Right atrium auricular region (tissue), 2 donors: ENCODE data around the gene CDC42EP2. TPM values are rescaled to one million over a fixed set of nuclear protein-coding genes. Genes with fewer than 3 reads are reported as not detected.

Source experiments
- DNase-seq: peaks from one replicate; pipeline ENCODE4 v3.0.0-alpha.2; 2019; ENCODE audit warnings: low spot score
- H3K27ac ChIP-seq, 2 donors: fragments of 200-600 bp; sonication (generic); 1 replicate in 1 of 2; 2 replicates in 1 of 2; pipeline ENCODE4 v1.5.1; 2016 to 2019
- H3K27me3 ChIP-seq, 2 donors: fragments of 200-600 bp; sonication (generic); one replicate each; pipeline versions ENCODE4 v1.5.1 to v1.6.0; 2017 to 2019
- H3K36me3 ChIP-seq: fragments of 200-600 bp; sonication (generic); one replicate; pipeline ENCODE4 v1.5.1; 2016
- H3K4me1 ChIP-seq, 2 donors: fragments of 200-600 bp; sonication (generic); one replicate each; pipeline versions ENCODE4 v1.5.1 to v1.6.0; 2017 to 2019
- H3K4me3 ChIP-seq, 2 donors: fragments of 200-600 bp; sonication (generic); 1 replicate in 1 of 2; 2 replicates in 1 of 2; pipeline ENCODE4 v1.5.1; 2017 to 2019; ENCODE audit warnings: mild to moderate bottlenecking in 1 of 2, moderate library complexity in 1 of 2
- H3K9me3 ChIP-seq, 2 donors: fragments of 200-600 bp; sonication (generic); one replicate each; pipeline ENCODE4 v1.5.1; 2019
- total RNA-seq, 2 donors: library from RNA; depleted of rRNA; stranded (reverse); fragments of >200 nt; gene quantifications; one replicate each; pipeline ENCODE4 v1.1.0, GENCODE V29; 2016
- TF ChIP-seq, protein P1 (sequence below), 2 donors: fragments of 200-600 bp; sonication (generic); IDR thresholded peaks; one replicate each; pipeline ENCODE4 v1.5.1; 2019; ENCODE audit warnings: antibody characterized with exemption in 2 of 2

The CDC42EP2 gene
- total RNA-seq, 2 donors from 2014 or later = 14.4 to 31.0 TPM

DNA sequence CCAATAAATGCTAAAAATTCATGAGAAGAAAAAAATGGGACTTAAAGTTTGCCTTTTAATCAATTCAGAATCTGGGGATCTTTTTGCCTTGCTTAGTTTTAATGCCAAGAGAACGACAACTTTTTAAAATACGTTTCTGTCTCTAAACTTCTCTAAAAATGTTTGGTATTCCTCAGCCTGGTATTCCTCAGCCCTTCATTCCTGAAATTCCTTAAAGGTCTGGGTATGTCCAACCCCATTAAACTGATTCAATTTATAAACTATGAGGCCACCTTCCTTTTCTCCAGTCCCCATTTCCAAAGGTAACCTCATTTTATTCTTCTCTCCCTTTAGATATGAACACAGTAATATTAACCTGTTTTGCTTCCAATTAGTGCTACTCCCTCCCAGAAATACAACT is 36.3 kb upstream of the CDC42EP2 start:
- H3K9me3 ChIP-seq = no peaks in the 10 kb centered on the region
- TF ChIP-seq, protein P1, sequence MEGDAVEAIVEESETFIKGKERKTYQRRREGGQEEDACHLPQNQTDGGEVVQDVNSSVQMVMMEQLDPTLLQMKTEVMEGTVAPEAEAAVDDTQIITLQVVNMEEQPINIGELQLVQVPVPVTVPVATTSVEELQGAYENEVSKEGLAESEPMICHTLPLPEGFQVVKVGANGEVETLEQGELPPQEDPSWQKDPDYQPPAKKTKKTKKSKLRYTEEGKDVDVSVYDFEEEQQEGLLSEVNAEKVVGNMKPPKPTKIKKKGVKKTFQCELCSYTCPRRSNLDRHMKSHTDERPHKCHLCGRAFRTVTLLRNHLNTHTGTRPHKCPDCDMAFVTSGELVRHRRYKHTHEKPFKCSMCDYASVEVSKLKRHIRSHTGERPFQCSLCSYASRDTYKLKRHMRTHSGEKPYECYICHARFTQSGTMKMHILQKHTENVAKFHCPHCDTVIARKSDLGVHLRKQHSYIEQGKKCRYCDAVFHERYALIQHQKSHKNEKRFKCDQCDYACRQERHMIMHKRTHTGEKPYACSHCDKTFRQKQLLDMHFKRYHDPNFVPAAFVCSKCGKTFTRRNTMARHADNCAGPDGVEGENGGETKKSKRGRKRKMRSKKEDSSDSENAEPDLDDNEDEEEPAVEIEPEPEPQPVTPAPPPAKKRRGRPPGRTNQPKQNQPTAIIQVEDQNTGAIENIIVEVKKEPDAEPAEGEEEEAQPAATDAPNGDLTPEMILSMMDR (IDR thresholded peaks at IDR 0.05) = no peak
- H3K4me3 ChIP-seq = no peak overlapping the region
- H3K27ac ChIP-seq = peak overlapping the region in 1 of 2 donors; percentile 59
- H3K4me1 ChIP-seq = peaks cover 0 to 14% of the 10 kb centered on the region in 2 donors
- DNase-seq = no peak
- H3K27me3 ChIP-seq = no peaks in the 10 kb centered on the region
- H3K36me3 ChIP-seq = peaks cover 10% of the 10 kb centered on the region

DNA sequence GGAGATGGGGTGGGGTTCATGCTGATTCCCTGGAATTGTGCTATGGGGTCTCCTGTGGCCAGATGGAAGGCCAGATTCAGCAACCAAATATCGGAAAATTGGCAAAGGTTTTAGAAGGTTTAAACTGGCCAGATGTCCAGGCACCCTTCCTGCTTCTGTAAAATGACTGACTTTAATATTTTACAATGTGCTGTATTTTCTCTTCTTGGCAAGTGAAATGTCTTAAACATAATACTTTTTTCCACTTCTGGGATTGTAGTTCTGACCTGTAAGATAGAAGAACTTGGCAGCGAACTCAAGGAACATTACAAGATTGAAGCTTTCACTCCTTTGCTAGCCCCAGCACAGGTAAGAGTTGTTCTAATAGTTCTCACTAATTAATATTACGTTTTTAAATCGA is 35.4 kb upstream of the CDC42EP2 start:
- no peak for DNase-seq
- Histone ChIP-seq H3K27ac (peak overlapping the region; percentile 20 to 59), H3K36me3 (peaks cover 10% of the 10 kb centered on the region), H3K27me3 (no peaks in the 10 kb centered on the region), H3K4me3 (no peak overlapping the region), H3K9me3 (no peaks in the 10 kb centered on the region), H3K4me1 (peaks cover 0 to 13% of the 10 kb centered on the region in 2 donors)
- TF ChIP-seq, protein P1 (IDR thresholded peaks at IDR 0.05) = no peak

DNA sequence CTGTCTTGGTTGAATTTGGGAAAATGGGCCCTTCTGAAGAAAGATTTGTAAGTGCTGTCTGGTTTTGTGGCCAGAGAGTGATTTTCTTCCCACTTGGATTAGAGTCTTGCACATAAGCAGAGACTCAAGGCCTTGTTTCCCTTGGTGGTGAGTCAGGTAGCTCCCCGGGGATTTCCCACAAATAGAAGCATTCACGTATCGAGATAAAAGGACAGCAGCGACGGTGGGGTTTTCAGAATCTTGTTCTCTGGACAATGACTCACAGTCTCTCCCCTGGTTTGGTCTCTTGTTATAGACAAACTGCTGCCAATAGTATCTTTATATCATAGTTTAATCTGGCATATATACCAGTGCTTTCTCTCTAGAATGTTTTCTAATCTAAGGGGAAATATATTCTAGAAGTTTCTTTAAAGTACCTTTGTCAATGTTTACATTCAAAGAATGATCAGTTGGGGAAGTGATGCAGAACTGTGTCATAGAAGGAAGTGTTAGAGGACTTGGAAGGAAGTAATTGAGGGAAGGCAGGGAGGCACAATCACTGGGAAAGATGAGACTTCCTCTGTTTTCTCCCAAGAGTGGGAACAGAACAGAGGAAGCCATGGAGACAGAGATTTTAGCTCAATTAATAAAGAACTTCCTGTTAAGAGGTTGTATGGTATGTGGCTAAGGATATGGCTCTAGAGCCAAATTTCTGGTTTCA is 34.8 kb upstream of the CDC42EP2 start:
- TF ChIP-seq, protein P1 (IDR thresholded peaks at IDR 0.05) = no peak
- Histone ChIP-seq H3K4me3 (no peak overlapping the region), H3K4me1 (peaks cover 0 to 7% of the 10 kb centered on the region in 2 donors), H3K36me3 (peaks cover 10% of the 10 kb centered on the region), H3K27ac (peak overlapping the region; percentile 20 to 59), H3K9me3 (no peaks in the 10 kb centered on the region), H3K27me3 (no peaks in the 10 kb centered on the region)
- DNase-seq = peak; percentile 80

DNA sequence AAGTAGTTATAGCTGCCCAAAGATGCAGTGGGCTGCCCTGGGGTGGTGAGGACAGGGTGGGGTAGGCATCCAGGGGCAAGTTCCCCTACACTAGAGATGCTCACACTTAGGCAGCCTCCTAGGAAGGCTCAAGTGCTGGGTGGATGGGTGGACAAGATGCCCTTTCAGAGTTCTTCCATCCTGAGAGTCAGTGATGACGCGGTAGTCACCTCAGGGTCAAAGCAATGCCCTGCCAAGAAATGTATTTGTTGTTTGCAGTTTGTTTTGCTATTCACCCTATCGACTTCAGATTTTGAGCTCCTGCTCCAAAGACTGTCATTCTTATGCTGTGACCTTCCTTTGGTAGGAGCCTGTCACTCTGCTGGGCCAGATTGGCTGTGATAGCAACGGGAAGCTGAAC is 34.0 kb upstream of the CDC42EP2 start:
- H3K36me3 ChIP-seq = peaks cover 10% of the 10 kb centered on the region
- H3K9me3 ChIP-seq = no peaks in the 10 kb centered on the region
- H3K27me3 ChIP-seq = no peaks in the 10 kb centered on the region
- peaks cover 0 to 6% of the 10 kb centered on the region in 2 donors for H3K4me1 ChIP-seq
- H3K4me3 ChIP-seq = no peak overlapping the region
- DNase-seq = no peak
- peak overlapping the region in 1 of 2 donors; percentile 59 for H3K27ac ChIP-seq
- TF ChIP-seq, protein P1 (IDR thresholded peaks at IDR 0.05) = no peak

DNA sequence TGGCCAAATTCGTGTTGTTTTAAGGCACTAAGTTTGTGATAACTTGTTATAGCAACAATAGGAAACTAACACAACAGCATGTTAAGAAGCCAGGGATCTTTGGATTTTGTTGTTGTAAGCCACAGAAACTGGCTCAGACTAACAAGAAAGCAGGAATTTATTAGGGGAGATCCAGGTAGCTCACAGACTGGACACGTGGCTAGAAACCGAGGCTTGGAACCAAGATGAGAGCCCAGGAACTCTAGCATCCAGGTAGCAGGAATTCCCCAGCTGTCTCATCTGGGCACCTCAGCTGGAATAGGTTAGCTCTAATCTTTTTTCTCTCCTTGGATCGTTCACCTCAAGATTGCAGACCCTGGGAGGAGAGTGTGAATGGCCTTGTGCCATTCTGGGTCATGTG is 28.0 kb upstream of the CDC42EP2 start:
- no peak overlapping the region for H3K27ac ChIP-seq
- TF ChIP-seq, protein P1 (IDR thresholded peaks at IDR 0.05) = no peak
- H3K36me3 ChIP-seq = peaks cover 8% of the 10 kb centered on the region
- H3K27me3 ChIP-seq = no peaks in the 10 kb centered on the region
- peaks cover 0 to 27% of the 10 kb centered on the region in 2 donors for H3K4me1 ChIP-seq
- H3K9me3 ChIP-seq = no peaks in the 10 kb centered on the region
- DNase-seq = no peak
- H3K4me3 ChIP-seq = no peak overlapping the region

DNA sequence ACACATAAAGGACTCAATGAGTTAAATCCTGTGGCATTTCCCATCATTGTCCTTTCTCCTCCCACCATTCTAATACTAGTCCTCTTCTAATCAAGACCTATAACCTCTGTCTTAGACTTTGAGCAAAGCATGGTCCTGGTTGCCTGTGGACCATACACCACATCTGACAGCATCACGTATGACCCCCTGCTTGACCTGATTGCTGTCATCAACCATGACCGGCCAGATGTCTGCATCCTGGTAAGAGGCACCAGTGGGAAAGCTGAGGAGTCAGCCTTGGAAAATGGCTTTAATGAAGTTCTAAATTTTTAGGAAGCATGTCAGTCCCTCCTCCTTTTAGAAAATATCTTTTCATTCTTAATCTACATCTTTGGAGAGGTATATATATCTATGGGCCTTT is 27.1 kb upstream of the CDC42EP2 start:
- H3K27ac ChIP-seq = no peak overlapping the region

More for the DNA sequence above, 27.1 kb upstream of the CDC42EP2 start:
- Histone ChIP-seq H3K4me1 (peaks cover 0 to 36% of the 10 kb centered on the region in 2 donors), H3K9me3 (no peaks in the 10 kb centered on the region), H3K36me3 (no peaks in the 10 kb centered on the region), H3K4me3 (no peak overlapping the region), H3K27me3 (no peaks in the 10 kb centered on the region)
- TF ChIP-seq, protein P1 (IDR thresholded peaks at IDR 0.05) = no peak
- no peak for DNase-seq
